Small intestine (tissue), 7 donors: ENCODE data around the gene DGCR2. TPM values are rescaled to one million over a fixed set of nuclear protein-coding genes. Genes with fewer than 3 reads are reported as not detected.

Experiments
- DNase-seq, 2 donors: peaks; one replicate each; pipeline versions ENCODE4 v3.0.0 to v3.0.0-alpha.2; 2013
- FAIRE-seq: peaks from 2 replicates; lab custom pipeline; 2012; peaks lifted over from hg19 to GRCh38; lab: Jason Lieb, UNC
- H3K27ac ChIP-seq, 3 donors: one replicate each; pipeline ENCODE4 v1.5.1; 2013; ENCODE audit warnings: low read length in 2 of 3, mild to moderate bottlenecking in 2 of 3, control low read depth in 1 of 3, inconsistent platforms in 1 of 3, low read depth in 1 of 3, moderate library complexity in 1 of 3
- H3K27me3 ChIP-seq, 3 donors: one replicate each; pipeline ENCODE4 v1.6.1; 2013; ENCODE audit warnings: low read length in 3 of 3, inconsistent platforms in 1 of 3; ENCODE audit not compliant: control insufficient read depth in 3 of 3, insufficient read depth in 3 of 3
- H3K36me3 ChIP-seq, 3 donors: one replicate each; pipeline ENCODE4 v1.6.1; 2013; ENCODE audit warnings: low read length in 3 of 3, inconsistent platforms in 1 of 3, low read depth in 1 of 3, mild to moderate bottlenecking in 1 of 3, moderate library complexity in 1 of 3; ENCODE audit not compliant: control insufficient read depth in 3 of 3, insufficient read depth in 2 of 3
- H3K4me1 ChIP-seq, 3 donors: one replicate each; pipeline ENCODE4 v1.6.1; 2013; ENCODE audit warnings: low read length in 2 of 3, inconsistent platforms in 1 of 3, low read depth in 1 of 3, mild to moderate bottlenecking in 1 of 3, moderate library complexity in 1 of 3; ENCODE audit not compliant: control insufficient read depth in 3 of 3, insufficient read depth in 2 of 3
- H3K4me3 ChIP-seq, 3 donors: one replicate each; pipeline ENCODE4 v1.5.1; 2013; ENCODE audit warnings: low read length in 3 of 3, control low read depth in 1 of 3, inconsistent platforms in 1 of 3, low read depth in 1 of 3, mild to moderate bottlenecking in 1 of 3, moderate library complexity in 1 of 3
- H3K9me3 ChIP-seq, 2 donors: one replicate each; pipeline ENCODE4 v1.6.1; 2013; ENCODE audit warnings: low read depth in 1 of 2, low read length in 1 of 2; ENCODE audit not compliant: control insufficient read depth in 2 of 2, insufficient read depth in 1 of 2
- WGBS, 3 donors: extraction: QIAGEN DNeasy Blood & Tissue Kit; methylation state at CpG; one replicate each; pipeline ENCODE4 v1.1.7; 2013; 5-methylcytosine and 5-hydroxymethylcytosine counted together
- polyA plus RNA-seq, 4 donors: library from polyadenylated mRNA; stranded (reverse) in 3 of 4; unstranded in 1 of 4; fragments of 200-250 nt in 3 of 4; fragments of 120-200 nt in 1 of 4; gene quantifications; one replicate each; pipeline versions ENCODE4 v1.2.1 to v1.2.3, GENCODE V29; 2013
- donor health status: healthy with polysubstance abuse.
- donor health status: control.
- donor health status: control.
- donor health status: Bipolar disorder and iron deficiency.
- donor health status: healthy.

DGCR2 gene
- polyA plus RNA-seq, 4 donors = 14.8 to 61.6 (median 34.0) TPM

DNA sequence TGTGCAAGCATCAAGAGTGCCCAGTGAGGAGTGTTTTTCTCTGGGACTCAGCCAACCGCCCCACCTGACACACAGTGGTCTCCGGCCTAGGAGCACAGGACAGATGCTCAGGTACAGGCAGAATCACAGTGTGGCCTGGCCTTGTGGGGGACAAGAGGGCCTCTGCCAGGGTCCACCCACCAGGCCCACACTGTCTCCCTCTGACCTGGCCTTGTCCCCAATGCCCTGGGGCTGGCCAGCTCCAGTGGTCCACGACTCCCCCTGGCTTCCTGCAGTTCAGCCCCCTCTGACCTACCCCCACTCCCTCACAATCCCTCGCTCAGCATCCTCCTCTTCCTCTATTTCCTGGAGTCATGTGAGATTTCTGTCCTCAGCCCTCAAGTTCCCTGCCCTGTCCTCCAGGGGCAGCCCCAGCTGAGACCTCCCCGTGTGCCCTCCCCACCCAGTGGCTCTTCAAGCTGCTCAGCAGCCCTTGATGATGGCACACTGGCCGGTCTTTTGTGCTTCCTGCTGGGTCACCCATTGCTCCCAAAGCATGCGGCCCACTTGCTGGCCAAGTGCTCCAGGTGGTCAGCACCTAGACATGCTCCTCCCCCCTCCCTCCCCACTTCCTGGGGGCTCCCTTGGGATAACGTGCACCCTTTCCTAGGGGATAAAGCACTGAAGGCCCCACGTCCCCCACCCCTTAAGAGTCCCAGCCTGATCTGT lies 10.6 kb upstream of the DGCR2 start:
- H3K4me1 ChIP-seq = no peaks in the 10 kb centered on the region
- no peak overlapping the region for H3K4me3 ChIP-seq
- FAIRE-seq (no peak), DNase-seq (no peak)
- H3K27me3 ChIP-seq = no peaks in the 10 kb centered on the region
- WGBS, 3 donors = 87 to 93% (median 89%) methylated on average over 9 of the region's 9 CpGs
- peaks cover 6 to 66% (median 16%) of the 10 kb centered on the region in 3 donors for H3K36me3 ChIP-seq
- no peaks in the 10 kb centered on the region for H3K9me3 ChIP-seq
- H3K27ac ChIP-seq = no peak overlapping the region

DNA sequence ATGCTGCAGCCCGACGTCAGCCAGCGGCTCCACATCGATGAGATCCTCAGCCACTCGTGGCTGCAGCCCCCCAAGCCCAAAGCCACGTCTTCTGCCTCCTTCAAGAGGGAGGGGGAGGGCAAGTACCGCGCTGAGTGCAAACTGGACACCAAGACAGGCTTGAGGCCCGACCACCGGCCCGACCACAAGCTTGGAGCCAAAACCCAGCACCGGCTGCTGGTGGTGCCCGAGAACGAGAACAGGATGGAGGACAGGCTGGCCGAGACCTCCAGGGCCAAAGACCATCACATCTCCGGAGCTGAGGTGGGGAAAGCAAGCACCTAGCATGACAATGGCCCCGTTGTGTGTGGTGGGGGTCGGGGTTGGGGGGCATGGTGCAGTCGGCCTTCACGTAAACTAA lies 9.9 kb upstream of the DGCR2 start:
- Histone ChIP-seq H3K27ac (no peak overlapping the region), H3K9me3 (no peaks in the 10 kb centered on the region), H3K36me3 (peaks cover 6 to 59% (median 14%) of the 10 kb centered on the region in 3 donors), H3K4me1 (no peaks in the 10 kb centered on the region), H3K27me3 (no peaks in the 10 kb centered on the region), H3K4me3 (no peak overlapping the region)
- DNase-seq = no peak
- WGBS, 3 donors = 92 to 95% (median 94%) methylated on average over 20 of the region's 20 CpGs
- no peak for FAIRE-seq

DNA sequence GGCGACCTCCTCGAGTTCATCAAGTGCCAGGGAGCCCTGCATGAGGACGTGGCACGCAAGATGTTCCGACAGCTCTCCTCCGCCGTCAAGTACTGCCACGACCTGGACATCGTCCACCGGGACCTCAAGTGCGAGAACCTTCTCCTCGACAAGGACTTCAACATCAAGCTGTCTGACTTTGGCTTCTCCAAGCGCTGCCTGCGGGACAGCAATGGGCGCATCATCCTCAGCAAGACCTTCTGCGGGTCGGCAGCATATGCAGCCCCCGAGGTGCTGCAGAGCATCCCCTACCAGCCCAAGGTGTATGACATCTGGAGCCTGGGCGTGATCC lies 9.4 kb upstream of the DGCR2 start:
- 97% methylated on average over 19 of the region's 19 CpGs for WGBS, 3 donors
- peaks cover 6 to 54% (median 10%) of the 10 kb centered on the region in 3 donors for H3K36me3 ChIP-seq
- H3K27ac ChIP-seq = no peak overlapping the region
- FAIRE-seq = no peak
- H3K9me3 ChIP-seq = no peaks in the 10 kb centered on the region
- no peaks in the 10 kb centered on the region for H3K27me3 ChIP-seq
- no peak for DNase-seq
- no peak overlapping the region for H3K4me3 ChIP-seq
- no peaks in the 10 kb centered on the region for H3K4me1 ChIP-seq

GRCh38 chr22:19130959-19131684 lies 8.9 kb upstream of the DGCR2 start, which contains the start of gene TSSK2:
Gene TSSK2, plus strand, starts transcription at chr22:19131308. Its CDS starts 92 bp downstream, at chr22:19131400.
- H3K36me3 ChIP-seq = peaks cover 6 to 50% (median 9%) of the 10 kb centered on the region in 3 donors
- WGBS, 3 donors = 89 to 93% (median 92%) methylated on average over 27 of the region's 27 CpGs
- no peaks in the 10 kb centered on the region for H3K9me3 ChIP-seq

DNA sequence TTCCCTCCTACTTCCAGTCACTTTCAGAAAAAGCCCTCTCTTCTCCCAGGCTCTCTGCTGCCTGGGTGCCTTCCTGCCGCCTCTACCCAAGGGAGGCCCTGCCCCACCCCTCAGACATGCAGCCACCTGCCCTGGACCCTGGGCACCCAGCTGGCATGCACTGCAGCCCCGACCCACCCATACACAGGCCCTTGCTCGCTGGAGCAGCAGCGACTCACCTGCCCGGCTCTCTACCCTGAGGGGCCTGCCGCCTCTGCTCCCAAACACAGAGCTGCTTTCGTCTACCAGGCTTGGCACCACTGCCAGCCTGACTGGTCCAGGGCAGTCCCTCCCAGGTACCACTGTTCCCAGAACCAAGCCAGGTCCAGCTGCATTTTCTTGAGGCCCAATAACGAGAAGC lies 7.7 kb upstream of the DGCR2 start:
- FAIRE-seq (no peak), DNase-seq (no peak)
- H3K9me3 ChIP-seq = no peaks in the 10 kb centered on the region
- no peak overlapping the region for H3K4me3 ChIP-seq
- WGBS, 3 donors = 66 to 81% (median 78%) methylated on average over 8 of the region's 8 CpGs
- H3K27ac ChIP-seq = no peak overlapping the region
- H3K27me3 ChIP-seq = no peaks in the 10 kb centered on the region
- no peaks in the 10 kb centered on the region for H3K4me1 ChIP-seq
- H3K36me3 ChIP-seq = peaks cover 5 to 40% (median 6%) of the 10 kb centered on the region in 3 donors

More at GRCh38 chr22:19130959-19131684, 8.9 kb upstream of the DGCR2 start, which contains the start of gene TSSK2:
- no peak within 1 kb of the TSS for H3K4me3 ChIP-seq
- no peaks in the 10 kb centered on the region for H3K4me1 ChIP-seq
- H3K27ac ChIP-seq = no peak within 1 kb of the TSS
- no peak for DNase-seq
- no peak for FAIRE-seq
- H3K27me3 ChIP-seq = no peaks in the 10 kb centered on the region

DNA sequence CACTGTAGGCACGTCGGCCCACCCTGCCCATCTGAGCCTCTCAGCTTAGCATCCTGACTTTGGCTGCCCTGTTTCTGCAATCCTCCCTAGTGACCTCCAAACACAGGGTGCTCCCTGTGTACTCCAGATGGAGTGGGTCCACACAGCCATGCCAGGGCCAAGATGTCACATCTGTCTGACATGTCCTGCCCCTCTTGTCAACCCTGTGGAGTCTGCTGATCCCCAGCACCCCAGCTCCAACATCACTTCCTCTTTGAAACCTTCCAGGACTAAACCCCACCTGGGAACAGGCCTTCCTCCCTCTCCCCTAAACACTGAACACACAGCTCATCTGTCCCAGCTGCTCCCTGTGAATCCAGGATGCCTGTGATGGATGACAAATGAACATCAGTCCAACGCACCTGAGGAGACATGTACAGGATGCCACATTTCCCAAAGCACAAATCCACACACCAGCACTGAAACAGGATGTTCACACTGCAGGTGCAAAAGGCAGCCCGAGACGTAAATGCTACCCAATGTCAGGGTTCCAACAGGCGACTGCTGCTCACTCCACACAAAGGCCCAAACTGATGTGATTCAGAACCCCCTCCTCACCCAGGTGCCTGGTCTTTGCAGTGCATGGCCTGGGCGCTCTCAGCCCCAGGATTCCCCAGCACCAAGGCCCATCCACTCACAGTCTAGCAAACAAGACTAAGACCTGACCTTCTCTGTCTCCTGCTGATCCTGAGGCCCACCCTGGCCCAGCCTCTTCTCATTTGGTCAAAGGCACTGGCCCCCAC lies 6.9 kb upstream of the DGCR2 start:
- WGBS, 3 donors = 90 to 94% (median 93%) methylated on average over 7 of the region's 7 CpGs
- Histone ChIP-seq H3K4me1 (peaks cover 0 to 5% (median 0%) of the 10 kb centered on the region in 3 donors), H3K36me3 (peaks cover 3 to 33% (median 5%) of the 10 kb centered on the region in 3 donors), H3K9me3 (no peaks in the 10 kb centered on the region), H3K27ac (no peak overlapping the region), H3K27me3 (no peaks in the 10 kb centered on the region), H3K4me3 (no peak overlapping the region)
- no peak for FAIRE-seq
- no peak for DNase-seq

- FAIRE-seq = no peak
- 87 to 94% (median 91%) methylated on average over 7 of the region's 7 CpGs for WGBS, 3 donors
Measured at GRCh38 chr22:19128009-19128401, 5.8 kb upstream of the DGCR2 start.

More at GRCh38 chr22:19128009-19128401, 5.8 kb upstream of the DGCR2 start:
- Histone ChIP-seq H3K27me3 (no peaks in the 10 kb centered on the region), H3K4me1 (peaks cover 0 to 12% (median 0%) of the 10 kb centered on the region in 3 donors), H3K27ac (no peak overlapping the region), H3K36me3 (peaks cover 0 to 21% (median 0%) of the 10 kb centered on the region in 3 donors), H3K9me3 (no peaks in the 10 kb centered on the region), H3K4me3 (no peak overlapping the region)
- DNase-seq = no peak
